Stimulated activated CD8-positive, alpha-beta memory T cell treated with anti-CD3 and anti-CD28 coated beads, Interleukin-4, amount 100 ng/mL, for 48 hours (primary cell): ENCODE measurements around the gene CERS1.

Experiments
- DNase-seq: peaks from one replicate; pipeline ENCODE4 v3.0.0-alpha.2; 2020

The CERS1 gene

DNA sequence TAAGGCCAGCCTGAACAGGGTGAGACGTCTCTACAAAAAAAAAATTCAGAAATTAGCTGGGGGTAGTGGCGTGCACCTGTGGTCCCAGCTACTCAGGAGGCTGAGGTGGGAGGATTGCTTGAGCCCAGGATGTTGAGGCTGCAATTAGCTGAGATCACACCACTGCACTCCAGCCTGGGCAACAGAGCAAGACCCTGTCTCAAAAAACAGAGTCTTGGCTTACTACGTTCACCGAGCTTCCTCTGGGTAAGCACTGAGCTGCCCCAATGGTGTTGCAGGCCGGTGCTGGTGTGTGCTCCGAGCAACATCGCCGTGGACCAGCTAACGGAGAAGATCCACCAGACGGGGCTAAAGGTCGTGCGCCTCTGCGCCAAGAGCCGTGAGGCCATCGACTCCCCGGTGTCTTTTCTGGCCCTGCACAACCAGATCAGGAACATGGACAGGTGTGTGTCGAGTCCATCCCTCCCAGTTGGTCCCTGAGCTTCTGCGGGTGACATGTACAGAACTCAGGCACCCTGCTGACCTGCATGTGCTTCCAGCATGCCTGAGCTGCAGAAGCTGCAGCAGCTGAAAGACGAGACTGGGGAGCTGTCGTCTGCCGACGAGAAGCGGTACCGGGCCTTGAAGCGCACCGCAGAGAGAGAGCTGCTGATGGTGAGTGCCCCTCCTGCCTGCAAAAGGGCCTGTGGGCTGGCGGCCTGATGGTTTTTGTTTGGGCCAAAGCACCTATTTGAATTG is 40.1 kb downstream of the CERS1 start:
- no peak for DNase-seq

DNA sequence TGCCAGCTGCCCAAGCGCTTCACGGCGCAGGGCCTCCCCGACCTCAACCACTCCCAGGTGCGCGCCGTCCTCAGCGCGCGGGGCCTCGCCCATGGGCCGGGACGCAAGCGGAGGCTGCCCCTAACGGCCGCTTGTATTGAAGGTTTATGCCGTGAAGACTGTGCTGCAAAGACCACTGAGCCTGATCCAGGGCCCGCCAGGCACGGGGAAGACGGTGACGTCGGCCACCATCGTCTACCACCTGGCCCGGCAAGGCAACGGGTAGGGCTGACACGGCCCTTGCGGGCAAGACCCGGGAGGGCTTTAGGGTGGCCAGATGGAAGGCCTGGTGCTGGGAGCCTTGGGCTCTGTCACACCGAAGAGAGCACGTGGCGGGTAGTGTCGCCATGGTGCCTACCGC is 41.0 kb downstream of the CERS1 start:
- no peak for DNase-seq

DNA sequence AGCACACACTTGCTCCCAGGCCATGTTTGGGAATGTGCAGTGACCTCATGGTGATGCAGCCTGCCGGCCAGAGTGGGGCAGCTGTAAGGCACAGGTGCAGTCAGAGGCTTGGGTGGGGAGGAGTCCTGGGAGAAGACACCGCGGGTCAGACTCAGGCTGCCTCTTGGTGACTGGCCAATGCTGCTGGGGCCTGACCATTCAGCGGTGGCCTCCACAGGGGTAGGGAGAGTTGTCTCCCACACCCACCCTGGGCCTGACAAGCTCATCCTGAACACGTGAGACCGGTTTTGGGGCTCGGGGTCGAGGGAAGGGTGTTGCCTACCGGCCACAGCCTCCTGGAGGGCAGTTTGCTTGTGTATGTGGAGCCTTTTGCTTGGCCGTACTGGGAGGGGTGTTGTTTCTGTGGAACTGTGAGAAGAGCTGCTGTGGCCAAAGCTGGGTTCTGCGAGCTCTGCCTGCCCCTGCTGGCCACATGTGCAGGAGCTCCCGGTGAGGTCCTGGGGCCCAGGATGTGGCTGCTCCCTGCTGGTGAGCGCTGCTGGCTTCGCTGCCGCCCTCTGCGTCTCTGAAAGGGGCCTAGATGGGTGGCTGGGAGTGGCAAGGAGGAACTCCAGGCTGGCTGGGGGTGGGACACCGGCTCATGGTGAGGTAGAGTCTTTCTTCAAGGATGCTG is 42.1 kb downstream of the CERS1 start:
- DNase-seq, result no peak

DNA sequence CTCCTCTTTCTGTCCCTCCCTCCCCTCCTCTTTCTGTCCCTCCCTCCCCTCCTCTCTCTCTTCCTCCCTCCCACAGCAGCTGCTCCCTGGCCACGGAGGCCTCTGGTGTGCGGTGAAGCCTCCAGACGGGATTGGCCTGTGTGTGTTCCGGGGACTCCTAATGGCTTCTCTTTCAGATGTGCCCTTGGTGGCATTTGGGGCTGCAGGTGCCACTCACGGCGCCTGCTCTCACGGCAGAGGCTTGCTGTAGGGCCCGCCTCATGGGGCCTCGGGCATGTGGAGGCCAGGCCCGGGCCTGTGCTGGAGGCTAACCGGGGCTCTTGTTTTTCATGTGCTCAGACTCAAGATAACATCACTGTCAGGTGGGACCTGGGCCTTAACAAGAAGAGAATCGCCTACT is 43.3 kb downstream of the CERS1 start:
- DNase-seq, result no peak

DNA sequence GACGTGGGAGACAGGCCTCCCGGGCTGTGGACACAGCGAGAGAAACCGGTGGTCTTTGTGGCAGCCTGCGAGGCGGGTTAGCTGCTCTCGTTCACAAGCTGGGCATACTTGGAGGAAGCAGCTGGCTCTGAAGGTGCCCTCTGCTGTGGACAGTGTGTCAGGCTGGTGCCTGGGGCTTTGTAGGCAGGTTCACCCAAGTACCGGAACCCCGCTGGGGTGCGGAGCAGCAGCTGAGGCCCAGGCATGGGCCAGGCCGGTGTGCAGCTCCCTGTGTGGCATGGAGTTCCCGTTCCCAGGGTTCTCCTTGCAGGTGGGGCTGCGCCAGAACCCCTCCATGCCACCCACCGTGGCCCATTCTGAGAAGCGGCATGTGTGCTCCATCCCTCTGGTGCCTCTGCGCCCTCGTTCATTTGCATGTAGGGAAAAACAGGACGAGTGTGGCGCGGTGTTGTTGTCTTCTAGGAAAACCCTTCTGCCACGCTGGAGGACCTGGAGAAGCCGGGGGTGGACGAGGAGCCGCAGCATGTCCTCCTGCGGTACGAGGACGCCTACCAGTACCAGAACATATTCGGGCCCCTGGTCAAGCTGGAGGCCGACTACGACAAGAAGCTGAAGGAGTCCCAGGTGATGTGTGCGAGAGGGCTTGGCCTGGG is 44.2 kb downstream of the CERS1 start:
- no peak for DNase-seq

DNA sequence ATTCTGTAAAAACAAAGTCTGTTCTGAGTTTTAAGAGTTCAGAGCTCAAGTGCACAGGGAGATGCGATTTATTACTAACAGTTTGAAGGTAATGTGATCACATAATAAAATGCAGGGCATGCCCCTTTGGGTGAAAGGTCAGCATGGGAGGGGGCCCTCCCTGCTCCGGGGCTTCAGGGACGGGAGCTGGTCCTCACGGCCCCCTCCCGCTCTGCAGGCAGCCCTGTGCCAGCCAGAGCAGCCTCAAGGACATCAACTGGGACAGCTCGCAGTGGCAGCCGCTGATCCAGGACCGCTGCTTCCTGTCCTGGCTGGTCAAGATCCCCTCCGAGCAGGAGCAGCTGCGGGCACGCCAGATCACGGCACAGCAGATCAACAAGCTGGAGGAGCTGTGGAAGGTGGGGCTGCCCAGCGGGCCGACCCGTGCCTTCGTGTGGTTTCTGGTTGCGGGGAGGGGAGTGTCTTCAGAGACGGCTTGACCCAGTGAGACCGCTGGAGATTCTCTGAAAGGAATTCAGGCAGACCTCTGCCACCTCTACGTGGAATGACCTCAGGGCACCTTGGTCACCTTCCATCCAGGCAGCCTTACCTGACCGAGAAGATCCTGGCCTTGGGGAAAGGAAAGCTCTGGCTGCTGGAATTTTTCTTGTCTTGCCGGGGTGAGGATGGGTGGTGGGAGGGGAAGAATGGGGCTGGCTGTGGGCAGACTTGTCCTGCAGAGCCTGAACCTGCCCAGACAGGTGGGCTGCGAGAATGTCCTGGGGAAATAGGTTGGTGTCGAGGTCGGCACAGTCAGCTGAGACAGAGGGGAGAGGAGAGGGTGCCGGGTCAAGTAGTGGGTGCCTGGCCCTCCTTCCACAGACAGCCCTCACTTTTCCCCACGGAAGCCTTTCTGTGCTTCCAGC is 45.2 kb downstream of the CERS1 start:
- no peak for DNase-seq

DNA sequence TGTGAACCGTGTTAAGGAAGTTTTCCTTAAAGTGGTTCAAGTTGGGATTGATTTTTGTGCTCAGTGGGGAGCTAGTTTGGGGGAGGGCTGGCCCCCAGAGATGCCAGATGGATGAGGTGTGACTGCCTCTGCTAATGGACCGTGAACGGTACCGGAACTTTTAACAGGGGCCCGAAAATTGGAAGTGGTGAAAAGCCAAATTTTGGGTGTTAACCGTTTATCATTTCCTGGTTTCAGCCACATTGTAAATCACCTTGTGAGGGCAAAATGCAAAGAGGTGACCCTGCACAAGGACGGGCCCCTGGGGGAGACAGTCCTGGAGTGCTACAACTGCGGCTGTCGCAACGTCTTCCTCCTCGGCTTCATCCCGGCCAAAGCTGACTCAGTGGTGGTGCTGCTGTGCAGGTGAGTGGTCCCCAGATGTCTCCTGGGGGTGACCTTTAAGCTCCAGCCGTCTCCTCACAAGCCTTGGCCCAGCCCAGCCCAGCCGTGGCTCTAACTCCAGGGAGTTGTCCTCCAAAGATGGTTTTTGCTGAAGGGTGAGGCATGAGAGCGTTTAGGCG is 46.0 kb downstream of the CERS1 start:
- no peak for DNase-seq

DNA sequence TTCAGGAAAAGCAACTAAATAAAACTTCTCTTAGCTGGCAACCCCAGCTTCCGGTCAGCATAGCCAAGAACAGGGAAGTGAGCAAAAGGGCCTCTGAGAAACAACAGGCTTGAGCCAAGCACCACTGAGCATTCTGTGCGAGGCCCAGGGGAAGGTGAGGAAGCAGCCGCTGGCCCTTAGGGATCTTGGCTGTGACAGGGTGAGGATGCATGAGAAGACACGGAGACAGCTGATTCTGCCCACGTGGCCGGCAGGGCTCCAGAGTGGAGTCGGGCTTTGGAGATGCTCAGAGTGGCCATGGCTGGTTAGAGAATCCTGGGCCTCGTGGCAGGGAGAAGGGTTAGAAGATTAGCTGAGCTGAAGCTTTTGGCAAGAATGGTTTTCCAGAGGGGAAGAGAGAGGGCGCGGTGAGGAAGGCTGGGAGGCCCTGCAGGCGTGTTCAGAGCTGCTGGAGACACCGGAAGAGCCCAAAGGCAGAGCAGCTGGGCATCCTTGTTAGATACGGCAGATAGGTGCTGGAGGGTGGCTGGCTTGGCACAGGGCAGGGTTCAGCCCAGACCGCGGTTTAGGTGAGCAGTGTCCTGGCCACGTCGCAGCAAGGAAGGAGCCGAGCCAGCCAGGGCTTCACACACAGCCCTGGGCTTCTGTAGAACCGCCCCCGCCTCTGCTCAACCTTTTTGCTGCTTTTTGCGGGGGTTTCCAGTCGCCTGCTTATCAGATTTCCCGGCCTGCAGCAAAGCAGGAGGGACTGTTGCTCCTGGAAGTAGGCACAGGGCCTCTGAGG is 46.9 kb downstream of the CERS1 start:
- peak; percentile 71 for DNase-seq

DNA sequence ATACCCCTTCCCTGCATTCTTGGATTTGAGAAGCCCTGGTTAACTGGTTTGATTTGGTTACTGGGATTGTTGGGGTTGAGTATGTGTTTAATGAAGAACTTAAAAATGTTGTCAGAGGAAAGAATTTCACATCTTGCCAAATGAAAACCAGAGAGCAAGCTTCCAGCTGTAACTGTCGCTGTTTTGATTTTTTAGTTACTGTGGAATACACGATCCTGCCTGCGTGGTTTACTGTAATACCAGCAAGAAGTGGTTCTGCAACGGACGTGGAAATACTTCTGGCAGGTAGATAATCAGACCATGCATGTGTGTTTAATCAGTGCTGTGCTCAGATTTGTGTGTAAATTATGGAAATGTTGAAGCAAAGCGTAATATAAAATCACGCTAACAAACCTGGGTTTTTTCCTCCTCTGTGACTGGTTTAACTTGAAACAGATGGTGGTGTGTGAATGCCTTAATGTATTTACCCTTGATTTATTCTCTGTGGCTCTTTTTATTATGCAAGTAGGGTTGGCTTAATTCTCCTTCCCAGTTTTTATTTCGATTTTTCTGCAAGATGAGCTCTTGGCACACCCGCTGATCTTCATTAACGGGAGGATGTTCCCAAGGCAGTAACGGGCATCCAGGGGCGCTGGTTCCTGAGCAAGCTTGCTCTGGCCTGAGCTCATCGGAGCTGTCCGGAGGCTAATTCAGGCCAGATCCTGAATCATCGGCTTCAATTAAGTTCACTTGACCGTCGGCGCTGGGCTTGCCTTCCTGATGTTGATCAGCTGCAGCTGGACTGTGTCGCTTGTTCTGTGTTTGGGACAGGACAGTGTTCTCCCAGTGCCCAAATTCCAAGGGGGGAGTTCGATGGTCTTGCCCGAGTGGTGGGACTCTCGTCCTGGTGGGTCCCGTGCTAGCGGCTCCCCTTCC is 48.2 kb downstream of the CERS1 start:
- no peak for DNase-seq

DNA sequence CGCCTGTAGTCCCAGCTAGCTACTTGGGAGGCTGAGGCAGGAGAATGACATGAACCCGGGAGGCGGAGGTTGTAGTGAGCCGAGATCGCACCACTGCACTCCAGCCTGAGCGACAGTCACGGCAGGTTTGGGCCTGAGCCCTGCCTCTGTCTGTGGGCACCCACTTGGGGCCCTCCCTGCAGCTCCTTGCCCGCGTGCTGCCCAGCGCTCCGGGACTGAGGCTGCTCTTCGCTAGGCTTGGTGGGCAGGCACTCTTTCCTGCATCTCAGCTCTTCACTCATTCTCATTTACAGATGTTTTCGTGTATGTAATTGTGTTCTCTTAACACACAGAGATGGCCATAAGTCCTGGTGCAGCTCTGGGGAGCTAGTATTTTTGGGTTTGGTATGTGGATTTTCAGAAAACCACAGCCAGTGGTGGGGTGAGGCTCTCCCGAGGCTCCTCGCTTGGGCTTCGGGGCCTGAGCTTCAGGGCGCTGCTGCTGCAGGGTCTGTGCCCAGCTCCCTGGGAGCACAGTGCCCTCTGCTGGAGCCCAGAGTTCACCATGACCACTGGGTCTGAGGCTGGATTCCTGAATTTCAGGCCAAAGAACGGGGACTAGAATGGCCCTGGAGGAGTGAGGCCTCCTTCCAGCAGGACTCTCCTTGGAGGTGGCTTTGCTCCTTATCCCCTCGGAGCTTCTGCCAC is 49.0 kb downstream of the CERS1 start:
- DNase-seq, result peak; percentile 82

DNA sequence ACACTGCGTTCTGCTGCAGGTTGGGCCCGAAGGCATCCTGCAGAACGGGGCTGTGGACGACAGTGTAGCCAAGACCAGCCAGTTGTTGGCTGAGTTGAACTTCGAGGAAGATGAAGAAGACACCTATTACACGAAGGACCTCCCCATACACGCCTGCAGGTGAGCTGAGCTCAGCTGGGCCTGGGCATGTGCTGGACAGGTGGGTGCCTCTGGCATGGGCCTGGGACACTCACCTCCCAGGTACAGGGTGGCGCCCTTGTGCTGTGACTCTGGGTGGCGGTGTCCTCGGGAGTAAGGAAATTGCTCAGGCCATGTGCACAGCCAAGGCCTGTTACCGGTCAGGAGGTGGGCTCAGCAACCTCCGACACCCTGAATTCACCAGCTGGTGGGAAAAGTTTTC is 50.0 kb downstream of the CERS1 start:
- no peak for DNase-seq

DNA sequence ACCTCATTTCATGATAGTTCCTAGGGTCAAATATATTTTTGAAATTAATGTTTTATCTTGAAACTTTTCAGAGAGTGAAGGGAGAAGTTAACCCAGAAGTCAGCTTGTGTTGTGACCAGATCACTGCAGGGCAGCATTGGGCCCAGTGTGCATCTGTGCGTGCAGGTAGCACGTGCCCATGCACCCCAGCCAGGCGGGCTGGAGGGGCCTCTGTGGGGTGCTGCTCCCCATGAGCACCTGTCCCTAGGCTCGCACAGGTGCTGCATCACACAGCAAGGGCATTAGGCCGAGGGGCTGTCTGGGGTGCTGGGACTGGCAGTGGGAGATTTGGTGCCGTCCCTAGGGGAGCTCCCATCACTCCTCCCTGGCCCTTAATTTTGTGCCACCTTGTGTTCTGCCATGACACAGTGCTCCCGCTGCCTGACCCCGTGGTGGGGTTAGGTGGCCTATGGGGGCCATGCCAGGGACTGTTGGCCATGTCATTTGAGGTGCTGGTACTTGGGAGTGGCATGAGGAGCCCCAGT is 51.1 kb downstream of the CERS1 start:
- DNase-seq, result no peak

DNA sequence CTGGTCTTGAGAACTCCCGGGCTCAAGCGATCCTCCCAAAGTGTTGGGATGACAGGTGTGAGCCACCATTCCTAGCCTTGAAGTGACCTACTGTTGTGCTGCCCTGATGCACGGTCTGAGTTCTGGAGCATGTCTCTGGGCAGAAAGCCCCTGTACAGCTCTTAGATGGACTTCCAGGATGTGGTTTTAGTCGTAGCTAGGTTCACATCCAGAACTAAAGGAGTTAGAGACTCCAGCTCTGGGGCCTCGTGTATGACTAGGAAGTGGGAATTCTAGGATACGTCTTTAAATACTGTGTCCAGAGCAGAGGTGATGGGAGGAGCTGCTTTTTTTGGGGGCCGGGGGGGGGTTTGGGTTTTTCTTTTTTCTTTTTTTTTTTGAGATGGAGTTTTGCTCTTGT is 52.0 kb downstream of the CERS1 start:
- no peak for DNase-seq

DNA sequence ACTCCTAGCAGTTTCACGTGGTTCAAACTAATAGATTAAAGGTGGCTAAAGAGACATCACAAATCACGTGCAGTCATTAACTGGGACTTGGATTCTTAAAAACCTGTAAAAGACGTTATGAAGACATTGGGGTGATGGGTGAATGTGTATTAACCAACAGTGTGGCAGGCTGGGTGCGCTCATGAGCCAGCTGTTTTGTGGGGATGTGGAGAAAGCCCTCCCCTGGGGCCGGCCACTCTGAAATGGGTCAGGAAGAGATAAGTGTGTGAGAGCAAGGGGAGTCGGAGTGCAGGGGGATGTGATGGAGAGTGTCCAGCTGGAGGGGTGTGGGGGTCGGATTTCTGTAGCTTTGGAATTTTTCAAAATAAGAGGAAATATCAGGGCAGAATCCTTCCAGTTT is 53.8 kb downstream of the CERS1 start:
- DNase-seq, result no peak

DNA sequence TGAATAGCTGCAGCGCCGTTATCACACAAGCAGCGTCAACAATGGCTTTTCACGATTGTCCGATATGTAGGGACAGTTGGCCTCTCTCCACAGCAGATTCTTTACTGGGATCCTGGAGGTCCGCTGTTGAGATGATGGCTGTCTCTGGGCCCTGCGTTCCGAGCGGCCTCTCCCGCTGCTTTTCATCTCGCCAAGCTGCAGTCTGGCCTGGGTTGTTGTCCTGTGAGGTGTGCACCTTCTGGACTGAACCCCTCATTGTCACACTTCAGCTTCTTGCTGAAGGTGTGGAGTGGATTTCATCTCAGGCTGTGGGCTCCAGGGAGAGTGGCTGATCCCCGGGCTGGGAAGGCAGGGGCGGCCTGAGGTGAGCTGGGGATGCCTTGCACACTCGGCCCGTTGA is 54.6 kb downstream of the CERS1 start:
- DNase-seq, result no peak

DNA sequence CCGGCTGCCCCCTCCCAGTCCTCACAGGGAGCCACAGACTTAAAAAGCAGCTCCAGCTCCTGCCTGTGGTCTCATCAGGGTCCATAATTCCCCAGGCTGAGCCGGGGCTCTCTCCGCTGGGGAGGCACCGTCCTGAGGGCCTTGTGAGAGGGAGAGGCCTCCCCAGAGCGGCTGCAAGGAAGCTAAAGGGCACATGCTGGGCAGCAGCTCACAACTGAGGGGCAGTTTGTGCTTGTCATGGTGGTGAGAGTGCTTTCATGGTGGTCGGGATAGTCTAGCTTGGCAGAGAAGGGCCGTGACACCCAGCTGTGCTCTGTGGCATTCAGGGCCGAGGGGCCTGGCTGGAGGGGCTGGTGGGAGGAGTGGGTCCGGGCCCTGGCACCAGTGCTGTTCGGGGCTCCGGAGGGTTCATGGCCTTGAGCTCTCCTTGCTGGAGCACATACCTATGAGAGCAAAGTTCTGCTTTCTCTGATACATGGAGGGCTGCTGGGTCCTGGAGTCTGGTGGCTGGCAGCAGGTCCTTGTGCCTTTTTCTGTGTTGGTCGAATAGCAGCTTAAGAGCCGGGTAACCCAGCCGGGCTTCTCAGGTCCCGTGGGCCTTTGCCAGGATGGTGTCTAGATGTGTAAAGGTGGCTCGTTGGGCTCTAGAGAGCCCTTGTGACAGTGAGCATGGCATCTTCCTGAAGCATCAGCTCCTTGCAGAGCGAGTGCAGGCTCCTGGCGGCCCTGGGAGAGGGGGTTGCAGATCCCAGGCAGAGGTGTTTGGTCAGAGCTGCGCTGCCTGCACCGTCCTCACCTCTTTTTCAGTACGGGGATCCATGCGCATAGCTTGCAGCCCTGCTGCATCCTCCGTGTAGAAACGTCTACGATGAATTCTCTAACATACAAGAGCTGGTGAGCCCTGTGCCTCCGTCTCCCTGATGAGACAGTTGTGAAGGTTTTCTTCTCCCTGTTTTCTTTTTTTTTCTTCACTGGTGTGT is 55.4 kb downstream of the CERS1 start:
- DNase-seq, result no peak

DNA sequence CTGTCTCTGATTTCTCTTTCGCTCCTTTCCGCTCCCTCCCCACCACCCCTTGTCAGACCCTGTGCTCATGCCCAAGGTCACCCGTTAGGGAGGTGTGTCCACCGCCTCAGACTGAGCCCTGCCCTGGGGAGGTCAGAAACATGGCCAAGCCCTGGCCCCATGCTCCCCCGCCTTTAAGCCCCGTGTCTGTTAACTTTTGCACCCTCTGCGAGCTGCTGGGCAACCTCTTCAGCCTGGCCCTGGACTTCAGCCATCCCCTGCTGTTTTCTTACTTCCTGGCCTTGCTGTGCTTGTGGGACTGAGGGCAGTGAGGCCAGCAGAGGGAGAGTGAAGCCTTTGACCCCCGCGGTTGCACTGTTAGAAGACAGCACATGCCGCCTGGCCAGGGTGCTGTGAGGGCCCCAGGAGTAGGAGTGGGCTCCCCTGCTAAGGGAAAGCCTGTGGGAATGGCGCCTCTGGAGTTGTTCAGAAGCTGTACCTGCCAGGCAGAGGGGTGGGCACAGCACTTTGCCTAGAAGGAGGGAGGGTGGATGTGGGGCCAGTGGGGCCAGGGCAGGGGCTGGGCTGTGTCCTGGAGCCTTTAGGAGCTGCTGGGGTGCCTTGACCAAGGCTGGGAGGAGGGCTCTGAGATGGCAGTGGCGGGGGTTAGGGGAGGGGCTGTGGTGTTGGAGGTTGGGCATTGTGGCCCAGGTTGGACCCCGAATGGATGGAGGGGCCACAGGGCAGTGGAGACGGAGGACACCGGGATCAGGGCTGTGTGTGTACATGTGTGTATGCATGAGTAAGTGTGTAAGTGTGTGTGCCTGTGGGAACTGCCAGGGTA is 56.3 kb downstream of the CERS1 start:
- no peak for DNase-seq

DNA sequence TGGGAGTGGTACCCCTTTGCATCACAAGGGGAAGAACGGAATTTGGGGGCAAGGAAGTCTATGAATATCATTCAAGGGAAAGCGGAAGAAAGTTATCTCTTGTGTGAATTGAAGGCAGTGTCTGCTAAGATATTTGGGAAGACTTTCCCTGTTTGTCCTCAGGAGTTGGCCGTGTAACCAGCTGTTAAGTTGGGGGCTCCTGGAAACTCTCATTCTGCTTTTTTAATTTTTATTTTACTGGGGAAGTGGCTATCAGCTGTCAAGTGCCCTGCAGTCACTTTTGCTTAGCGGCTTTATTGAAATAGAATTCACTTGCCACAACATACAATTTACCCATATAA is 61.3 kb downstream of the CERS1 start:
- DNase-seq, result no peak
